DOHH2 (cell line): ENCODE data around the gene PRTN3.

Experiments used
- H3F3A ChIP-seq: fragments of 200-600 bp; sonication (generic), shearing (Covaris generic); 2 replicates; pipeline ENCODE4 v1.6.0; 2016; ENCODE audit warnings: antibody characterized with exemption, mild to moderate bottlenecking; ENCODE audit not compliant: control insufficient read depth, insufficient read depth
- H3K27ac ChIP-seq: fragments of 200-600 bp; sonication (generic); 2 replicates; pipeline ENCODE4 v1.5.1; 2014; ENCODE audit warnings: low read depth, mild to moderate bottlenecking, low read length, moderate library complexity
- H3K27me3 ChIP-seq: fragments of 200-600 bp; sonication (generic); 2 replicates; pipeline ENCODE4 v1.6.1; 2014; ENCODE audit warnings: mild to moderate bottlenecking, low read length, mixed read lengths; ENCODE audit not compliant: control insufficient read depth
- H3K36me3 ChIP-seq: fragments of 200-600 bp; sonication (generic); 2 replicates; pipeline ENCODE4 v1.6.1; 2014; ENCODE audit warnings: mild to moderate bottlenecking, low read length, moderate library complexity, mixed read lengths; ENCODE audit not compliant: control insufficient read depth
- H3K4me1 ChIP-seq: fragments of 200-600 bp; sonication (generic); 2 replicates; pipeline ENCODE4 v1.6.1; 2014; ENCODE audit warnings: mild to moderate bottlenecking, low read length, mixed read lengths; ENCODE audit not compliant: control insufficient read depth
- H3K4me2 ChIP-seq: fragments of 200-600 bp; sonication (generic); 2 replicates; pipeline ENCODE4 v1.6.0; 2014; ENCODE audit warnings: mild to moderate bottlenecking, low read length, moderate library complexity
- H3K4me3 ChIP-seq: fragments of 200-600 bp; sonication (generic); 2 replicates; pipeline ENCODE4 v1.5.1; 2014; ENCODE audit warnings: mild to moderate bottlenecking, low read length, mixed read lengths
- H3K79me2 ChIP-seq: fragments of 200-600 bp; sonication (generic); 2 replicates; pipeline ENCODE4 v1.6.1; 2014; ENCODE audit warnings: mild to moderate bottlenecking, low read length, mixed read lengths; ENCODE audit not compliant: control insufficient read depth
- H3K9me2 ChIP-seq: fragments of 200-600 bp; sonication (generic); replicated peaks from 2 replicates; pipeline ENCODE4 v1.6.1; 2014; ENCODE audit warnings: mild to moderate bottlenecking, low read length, mixed read lengths; ENCODE audit not compliant: control insufficient read depth
- H3K9me3 ChIP-seq: fragments of 200-600 bp; sonication (generic); 2 replicates; pipeline ENCODE4 v1.6.1; 2014; ENCODE audit warnings: antibody characterized with exemption, low read length, mixed read lengths; ENCODE audit not compliant: control insufficient read depth, insufficient read depth
- H4K20me1 ChIP-seq: fragments of 200-600 bp; sonication (generic); 2 replicates; pipeline ENCODE4 v1.6.0; 2014; ENCODE audit warnings: low read depth, mild to moderate bottlenecking, antibody characterized with exemption, low read length, moderate library complexity; ENCODE audit not compliant: control insufficient read depth, insufficient read depth
- EZH2phosphoT487 ChIP-seq: fragments of 200-600 bp; sonication (generic); IDR thresholded peaks from 2 replicates; pipeline ENCODE4 v1.6.1; 2017; ENCODE audit warnings: borderline replicate concordance, mild to moderate bottlenecking, antibody characterized with exemption, low read length, moderate library complexity, mixed read lengths
- TF ChIP-seq, protein P1 (sequence below): fragments of 200-600 bp; sonication (generic); IDR thresholded peaks from one replicate; pipeline ENCODE4 v1.5.1; 2014; ENCODE audit warnings: antibody characterized with exemption, mild to moderate bottlenecking, low read depth, low read length; ENCODE audit not compliant: poor library complexity, severe bottlenecking

PRTN3 gene

DNA sequence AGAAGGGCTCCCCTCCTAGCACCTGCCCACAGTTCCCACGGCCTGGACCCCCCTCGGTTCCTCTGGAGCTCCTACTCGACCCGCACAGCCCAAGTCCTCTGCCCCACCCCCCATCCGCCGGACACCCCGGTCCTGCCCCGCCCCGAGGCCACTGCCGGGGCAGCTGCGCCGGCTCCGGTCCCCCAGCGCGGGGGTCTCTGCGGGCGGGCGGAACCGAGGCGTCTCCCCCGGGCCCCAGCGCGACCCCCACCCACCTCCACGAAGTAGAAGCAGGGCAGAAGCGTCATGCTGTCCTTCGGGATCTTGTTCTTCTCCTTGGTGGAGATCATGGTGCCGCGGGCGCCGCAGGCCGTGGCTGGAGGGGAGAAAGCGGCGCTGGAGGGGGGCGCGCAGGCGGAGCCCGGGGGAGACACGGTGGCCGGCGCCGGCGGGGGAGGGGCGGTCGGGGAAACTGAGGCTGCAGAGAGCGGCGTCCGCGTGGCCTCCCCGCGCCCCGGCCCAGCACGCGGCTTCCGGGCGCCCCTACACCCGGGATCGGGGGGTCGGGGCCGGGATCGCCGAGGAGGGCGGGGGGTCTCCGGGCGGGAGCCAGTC, 19.5 kb upstream of the PRTN3 start:
- no peak overlapping the region for H3K4me3 ChIP-seq
- no peaks in the 10 kb centered on the region for H3K27me3 ChIP-seq
- H3K79me2 ChIP-seq, result no peaks in the 10 kb centered on the region
- no peaks in the 10 kb centered on the region for H3K9me3 ChIP-seq
- no peaks in the 10 kb centered on the region for H4K20me1 ChIP-seq
- no peak overlapping the region for H3K27ac ChIP-seq
- no peaks in the 10 kb centered on the region for H3K4me1 ChIP-seq
- no peak overlapping the region for H3K4me2 ChIP-seq
- no peak for TF ChIP-seq EZH2phosphoT487
- TF ChIP-seq, protein P1, sequence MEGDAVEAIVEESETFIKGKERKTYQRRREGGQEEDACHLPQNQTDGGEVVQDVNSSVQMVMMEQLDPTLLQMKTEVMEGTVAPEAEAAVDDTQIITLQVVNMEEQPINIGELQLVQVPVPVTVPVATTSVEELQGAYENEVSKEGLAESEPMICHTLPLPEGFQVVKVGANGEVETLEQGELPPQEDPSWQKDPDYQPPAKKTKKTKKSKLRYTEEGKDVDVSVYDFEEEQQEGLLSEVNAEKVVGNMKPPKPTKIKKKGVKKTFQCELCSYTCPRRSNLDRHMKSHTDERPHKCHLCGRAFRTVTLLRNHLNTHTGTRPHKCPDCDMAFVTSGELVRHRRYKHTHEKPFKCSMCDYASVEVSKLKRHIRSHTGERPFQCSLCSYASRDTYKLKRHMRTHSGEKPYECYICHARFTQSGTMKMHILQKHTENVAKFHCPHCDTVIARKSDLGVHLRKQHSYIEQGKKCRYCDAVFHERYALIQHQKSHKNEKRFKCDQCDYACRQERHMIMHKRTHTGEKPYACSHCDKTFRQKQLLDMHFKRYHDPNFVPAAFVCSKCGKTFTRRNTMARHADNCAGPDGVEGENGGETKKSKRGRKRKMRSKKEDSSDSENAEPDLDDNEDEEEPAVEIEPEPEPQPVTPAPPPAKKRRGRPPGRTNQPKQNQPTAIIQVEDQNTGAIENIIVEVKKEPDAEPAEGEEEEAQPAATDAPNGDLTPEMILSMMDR, result no peak
- H3K36me3 ChIP-seq, result no peaks in the 10 kb centered on the region
- no peaks in the 10 kb centered on the region for H3K9me2 ChIP-seq
- 0 out of 2 replicates have a peak, but pooled peaks cover 2% of the 10 kb centered on the region for H3F3A ChIP-seq

DNA sequence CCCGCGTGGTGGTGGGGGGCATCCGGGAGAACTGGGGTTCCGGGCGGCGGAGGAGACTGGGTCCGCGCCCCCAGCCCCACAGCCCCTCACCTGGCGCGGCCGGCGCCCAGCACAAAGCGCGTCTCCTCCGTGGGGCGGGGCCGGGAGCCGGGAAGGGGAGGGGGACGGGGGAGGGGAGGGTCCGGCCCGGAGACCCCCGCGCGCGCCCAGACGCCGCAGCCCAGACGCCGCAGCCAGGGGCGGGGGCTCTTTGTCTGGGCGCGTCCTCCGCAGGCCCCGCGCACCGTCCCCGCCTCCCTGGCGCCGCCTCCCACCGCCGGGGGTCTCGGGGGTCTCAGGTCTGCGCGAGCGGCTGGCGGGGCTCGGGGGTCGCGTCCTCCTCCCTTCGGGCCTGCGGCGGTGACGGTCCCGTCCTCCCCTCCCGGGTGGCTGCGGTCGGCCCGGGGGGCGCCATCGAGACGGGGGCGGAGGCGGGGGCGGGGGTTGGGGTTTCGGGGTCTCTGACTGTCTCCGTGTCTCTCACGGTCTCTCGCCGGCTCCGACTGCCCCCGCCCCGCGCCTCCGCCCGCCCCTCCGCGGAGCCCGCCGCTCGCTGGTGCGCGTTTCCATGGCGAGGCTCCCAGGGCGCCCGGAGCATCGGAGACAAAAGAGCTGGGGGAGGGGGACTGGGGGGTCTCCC, 18.8 kb upstream of the PRTN3 start, which contains the start of gene PLPPR3:
TSS of gene PLPPR3 (minus strand) at position 131 of the 679 bp plus-strand sequence. CDS start 396 bp downstream, outside the sequence.
- H3K4me3 ChIP-seq, result no peak within 1 kb of the TSS
- no peaks in the 10 kb centered on the region for H3K9me3 ChIP-seq
- H3K27ac ChIP-seq, result no peak within 1 kb of the TSS
- no peak within 1 kb of the TSS for H3K4me2 ChIP-seq
- no peaks in the 10 kb centered on the region for H3K27me3 ChIP-seq
- 0 out of 2 replicates have a peak, but pooled peaks cover 2% of the 10 kb centered on the region for H3F3A ChIP-seq
- no peaks in the 10 kb centered on the region for H3K4me1 ChIP-seq
- H3K9me2 ChIP-seq, result no peaks in the 10 kb centered on the region
- H4K20me1 ChIP-seq, result no peaks in the 10 kb centered on the region
- no peaks in the 10 kb centered on the region for H3K79me2 ChIP-seq
- TF ChIP-seq, protein P1, result no peak
- TF ChIP-seq EZH2phosphoT487, result no peak
- H3K36me3 ChIP-seq, result no peaks in the 10 kb centered on the region

GRCh38 chr19:823565-824121, 17.2 kb upstream of the PRTN3 start:
- no peaks in the 10 kb centered on the region for H3K4me1 ChIP-seq
- 0 out of 2 replicates have a peak, but pooled peaks cover 2% of the 10 kb centered on the region for H3F3A ChIP-seq
- no peaks in the 10 kb centered on the region for H3K79me2 ChIP-seq
- H3K36me3 ChIP-seq, result no peaks in the 10 kb centered on the region
- no peaks in the 10 kb centered on the region for H4K20me1 ChIP-seq
- no peak overlapping the region for H3K4me3 ChIP-seq
- no peak overlapping the region for H3K27ac ChIP-seq
- TF ChIP-seq, protein P1, result no peak
- TF ChIP-seq EZH2phosphoT487, result no peak
- H3K4me2 ChIP-seq, result no peak overlapping the region
- H3K9me3 ChIP-seq, result no peaks in the 10 kb centered on the region
- H3K9me2 ChIP-seq, result no peaks in the 10 kb centered on the region
- no peaks in the 10 kb centered on the region for H3K27me3 ChIP-seq
